HepG2 (cell line): ENCODE results near the gene AKAP7. TPM values are rescaled to one million over a fixed set of nuclear protein-coding genes. Genes with fewer than 3 reads are reported as not detected.

Experiments
- BORCS8-MEF2B ChIP-seq: sonication (generic); formaldehyde crosslinking; IDR thresholded peaks from 2 replicates; pipeline ENCODE4 v1.8.0; 2022; ENCODE audit warnings: mild to moderate bottlenecking, missing genetic modification reagents
- CEBPG ChIP-seq: IDR thresholded peaks from 2 replicates; pipeline ENCODE4 v1.6.1; 2016
- JUND ChIP-seq: sonication (generic); formaldehyde crosslinking; IDR thresholded peaks from 2 replicates; pipeline ENCODE4 v1.8.0; 2022; ENCODE audit warnings: mild to moderate bottlenecking, missing genetic modification reagents
- NR3C1 ChIP-seq: sonication (generic); formaldehyde crosslinking; IDR thresholded peaks from 2 replicates; pipeline ENCODE4 v1.4.0; 2020; ENCODE audit warnings: missing genetic modification reagents
- POLR2AphosphoS2 ChIP-seq: IDR thresholded peaks from 2 replicates; pipeline ENCODE4 v1.6.1; 2011; ENCODE audit warnings: low read depth, low read length, improper control_type of control experiment
- SIX1 ChIP-seq: sonication (generic); formaldehyde crosslinking; IDR thresholded peaks from 2 replicates; pipeline ENCODE4 v1.4.0; 2020; ENCODE audit warnings: missing genetic modification reagents, borderline replicate concordance
- SOX13 ChIP-seq, 3 experiments: fragments of 450-650 bp in 1 of 3; sonication (generic) in 1 of 3; formaldehyde crosslinking in 1 of 3; IDR thresholded peaks in 2 of 3; conservative IDR thresholded peaks in 1 of 3; 2 replicates each; pipeline versions ENCODE4 v1.5.0 to v1.6.1; 2016 to 2020; ENCODE audit warnings: antibody characterized with exemption in 1 of 3, mild to moderate bottlenecking in 1 of 3, missing compliant biosample characterization in 1 of 3, missing genetic modification reagents in 1 of 3, moderate library complexity in 1 of 3
- SOX5 ChIP-seq: IDR thresholded peaks from 2 replicates; pipeline ENCODE4 v1.6.1; 2016; ENCODE audit warnings: borderline replicate concordance
- ZBTB43 ChIP-seq: sonication (generic); formaldehyde crosslinking; conservative IDR thresholded peaks from 2 replicates; pipeline ENCODE4 v1.4.0; 2020; ENCODE audit warnings: missing genetic modification reagents
- ZNF101 ChIP-seq: sonication (generic); formaldehyde crosslinking; IDR thresholded peaks from 2 replicates; pipeline ENCODE4 v1.4.0; 2020; ENCODE audit warnings: mild to moderate bottlenecking, low read depth, missing genetic modification reagents, borderline replicate concordance
- ZNF318 ChIP-seq: sonication (generic); formaldehyde crosslinking; IDR thresholded peaks from 2 replicates; pipeline ENCODE4 v1.4.0; 2020; ENCODE audit warnings: mild to moderate bottlenecking, missing genetic modification reagents
- ZNF75D ChIP-seq: sonication (generic); formaldehyde crosslinking; IDR thresholded peaks from 2 replicates; pipeline ENCODE4 v1.8.1; 2023; ENCODE audit warnings: missing genetic modification reagents, mild to moderate bottlenecking, borderline replicate concordance
- polyA plus RNA-seq, 8 experiments: library from polyadenylated mRNA; depleted of rRNA in 3 of 8; stranded (reverse) in 7 of 8; unstranded in 1 of 8; fragments of >200 nt; fragmentation: Illumina TruSeq in 4 of 8; extraction: Trizol in 4 of 8; gene quantifications; 2 replicates each; pipeline versions ENCODE4 v1.2.1 to v1.2.3, GENCODE V29; 2011 to 2016; ENCODE audit warnings: low read depth in 4 of 8, missing spikeins in 1 of 8, mixed read lengths in 1 of 8; ENCODE audit not compliant: insufficient read depth in 1 of 8
- total RNA-seq, 5 experiments: library from RNA; depleted of rRNA; stranded (reverse); fragments of >200 nt; fragmentation: Illumina TruSeq; extraction: Trizol; gene quantifications; 2 replicates each; pipeline ENCODE4 v1.2.3, GENCODE V29; 2016; ENCODE audit warnings: low read depth in 1 of 5
- TF ChIP-seq, protein P1 (sequence below): sonication (generic); formaldehyde crosslinking; IDR thresholded peaks from 2 replicates; pipeline ENCODE4 v1.4.0; 2020; ENCODE audit warnings: missing genetic modification reagents

The AKAP7 gene
- total and polyA plus RNA-seq, 2 of the 13 experiments (the other 11 are each of a cell fraction or from before 2014, with no cell fraction given), result 3.6 to 11.7 TPM

- TF ChIP-seq ZNF75D (CRISPR knock-in tag) (no peak), SOX13 (IDR thresholded peaks at IDR 0.05) (no peak), SOX13 (CRISPR knock-in tag; conservative IDR thresholded peaks at IDR 0.05 in 1 of 2, IDR thresholded peaks at IDR 0.05 in 1 of 2) (peak in 1 of 2 experiments; percentile 85; a peak in 2 of 4 replicates), JUND (CRISPR knock-in tag) (no peak), SOX5 (CRISPR knock-in tag) (peak; percentile 42; the same call in 1 of the 2 replicates), POLR2AphosphoS2 (no peak), ZNF318 (CRISPR knock-in tag) (no peak), BORCS8-MEF2B (CRISPR knock-in tag) (no peak), ZBTB43 (CRISPR knock-in tag) (no peak), SIX1 (CRISPR knock-in tag) (no peak), NR3C1 (CRISPR knock-in tag) (no peak), CEBPG (CRISPR knock-in tag) (peak; percentile 35; the same call in 1 of the 2 replicates), ZNF101 (CRISPR knock-in tag) (no peak)
- TF ChIP-seq, protein P1, sequence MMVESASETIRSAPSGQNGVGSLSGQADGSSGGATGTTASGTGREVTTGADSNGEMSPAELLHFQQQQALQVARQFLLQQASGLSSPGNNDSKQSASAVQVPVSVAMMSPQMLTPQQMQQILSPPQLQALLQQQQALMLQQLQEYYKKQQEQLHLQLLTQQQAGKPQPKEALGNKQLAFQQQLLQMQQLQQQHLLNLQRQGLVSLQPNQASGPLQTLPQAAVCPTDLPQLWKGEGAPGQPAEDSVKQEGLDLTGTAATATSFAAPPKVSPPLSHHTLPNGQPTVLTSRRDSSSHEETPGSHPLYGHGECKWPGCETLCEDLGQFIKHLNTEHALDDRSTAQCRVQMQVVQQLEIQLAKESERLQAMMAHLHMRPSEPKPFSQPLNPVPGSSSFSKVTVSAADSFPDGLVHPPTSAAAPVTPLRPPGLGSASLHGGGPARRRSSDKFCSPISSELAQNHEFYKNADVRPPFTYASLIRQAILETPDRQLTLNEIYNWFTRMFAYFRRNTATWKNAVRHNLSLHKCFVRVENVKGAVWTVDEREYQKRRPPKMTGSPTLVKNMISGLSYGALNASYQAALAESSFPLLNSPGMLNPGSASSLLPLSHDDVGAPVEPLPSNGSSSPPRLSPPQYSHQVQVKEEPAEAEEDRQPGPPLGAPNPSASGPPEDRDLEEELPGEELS (CRISPR knock-in tag), result no peak
Observed at GRCh38 chr6:131163886-131164285, 28.6 kb downstream of the AKAP7 start (continued).
